Central memory CD8-positive, alpha-beta T cell (primary cell): ENCODE data around the gene AXDND1.
"Not testable (repeated sequence)": the region's sequence is repeated elsewhere in the genome, so short reads cannot be mapped to it uniquely, and the experiment has no call there.

Experiments used
- ATAC-seq: fragments of 150-1000 bp; cut with Tn5 transposase; replicated peaks from 2 replicates; pipeline ENCODE4 v1.10.0; 2022; ENCODE audit warnings: mild to moderate bottlenecking, moderate FRiP score, moderate number of reproducible peaks; ENCODE audit not compliant: poor library complexity, severe bottlenecking; ENCODE audit errors: extremely low read depth
- DNase-seq, 2 donors: peaks; one replicate each; pipeline ENCODE4 v3.0.0; 2021; ENCODE audit warnings: low spot score in 2 of 2
- H3K27ac Mint-ChIP-seq: one replicate; pipeline ENCODE4 v1.8.0; 2022; ENCODE audit warnings: low read depth, mild to moderate bottlenecking, moderate library complexity, mixed read lengths
- H3K27me3 Mint-ChIP-seq: one replicate; pipeline ENCODE4 v1.8.0; 2022; ENCODE audit warnings: mixed read lengths
- H3K36me3 Mint-ChIP-seq: one replicate; pipeline ENCODE4 v1.8.0; 2022; ENCODE audit warnings: mild to moderate bottlenecking, moderate library complexity, mixed read lengths; ENCODE audit not compliant: insufficient read depth
- H3K4me1 Mint-ChIP-seq: one replicate; pipeline ENCODE4 v1.8.0; 2022; ENCODE audit warnings: mixed read lengths
- H3K4me3 Mint-ChIP-seq: one replicate; pipeline ENCODE4 v1.8.0; 2022; ENCODE audit warnings: mild to moderate bottlenecking, moderate library complexity, mixed read lengths
- H3K9me3 Mint-ChIP-seq: one replicate; pipeline ENCODE4 v1.8.0; 2022; ENCODE audit warnings: mixed read lengths

The AXDND1 gene

DNA sequence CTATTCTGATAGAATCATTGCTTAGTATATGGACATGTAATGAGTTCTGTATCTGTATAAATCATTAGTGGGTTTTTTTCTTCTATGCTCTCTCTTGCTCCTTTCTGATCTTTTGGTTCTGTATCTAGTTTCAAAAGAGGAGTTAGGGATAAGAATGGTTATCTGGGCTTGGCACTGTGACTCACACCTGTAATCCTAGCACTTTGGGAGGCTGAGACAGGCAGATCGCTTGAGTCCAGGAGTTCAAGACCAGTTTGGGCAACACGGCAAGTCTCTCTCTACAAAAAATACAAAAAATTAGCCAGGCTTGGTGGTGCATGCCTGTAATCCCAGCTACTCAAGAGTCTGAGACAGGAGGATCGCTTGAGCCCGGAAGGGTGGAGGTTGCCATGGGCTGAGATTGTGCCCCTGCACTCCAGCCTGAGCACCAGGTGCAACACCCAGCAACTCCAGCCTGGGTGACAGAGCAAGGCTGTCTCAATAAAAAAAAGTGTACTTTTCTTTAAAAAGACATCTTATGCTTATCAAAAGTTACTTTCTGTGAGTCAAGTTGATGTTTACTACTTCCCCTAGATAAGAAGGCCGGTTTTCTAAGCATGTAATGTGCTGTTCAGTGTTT, 27.7 kb upstream of the AXDND1 start:
- ATAC-seq (no peak), DNase-seq (no peak)
- Mint-ChIP-seq H3K27ac (no peak overlapping the region), H3K4me3 (no peak overlapping the region), H3K36me3 (peaks cover 42% of the 10 kb centered on the region), H3K27me3 (no peaks in the 10 kb centered on the region), H3K9me3 (no peaks in the 10 kb centered on the region), H3K4me1 (peaks cover 6% of the 10 kb centered on the region)

GRCh38 chr1:179340918-179341317, 24.9 kb upstream of the AXDND1 start:
- H3K36me3 Mint-ChIP-seq: peaks cover 54% of the 10 kb centered on the region
- DNase-seq (no peak), ATAC-seq (no peak)
- H3K27ac Mint-ChIP-seq: no peak overlapping the region
- H3K27me3 Mint-ChIP-seq: no peaks in the 10 kb centered on the region
- H3K4me3 Mint-ChIP-seq: no peak overlapping the region
- H3K4me1 Mint-ChIP-seq: no peaks in the 10 kb centered on the region
- H3K9me3 Mint-ChIP-seq: no peaks in the 10 kb centered on the region

DNA sequence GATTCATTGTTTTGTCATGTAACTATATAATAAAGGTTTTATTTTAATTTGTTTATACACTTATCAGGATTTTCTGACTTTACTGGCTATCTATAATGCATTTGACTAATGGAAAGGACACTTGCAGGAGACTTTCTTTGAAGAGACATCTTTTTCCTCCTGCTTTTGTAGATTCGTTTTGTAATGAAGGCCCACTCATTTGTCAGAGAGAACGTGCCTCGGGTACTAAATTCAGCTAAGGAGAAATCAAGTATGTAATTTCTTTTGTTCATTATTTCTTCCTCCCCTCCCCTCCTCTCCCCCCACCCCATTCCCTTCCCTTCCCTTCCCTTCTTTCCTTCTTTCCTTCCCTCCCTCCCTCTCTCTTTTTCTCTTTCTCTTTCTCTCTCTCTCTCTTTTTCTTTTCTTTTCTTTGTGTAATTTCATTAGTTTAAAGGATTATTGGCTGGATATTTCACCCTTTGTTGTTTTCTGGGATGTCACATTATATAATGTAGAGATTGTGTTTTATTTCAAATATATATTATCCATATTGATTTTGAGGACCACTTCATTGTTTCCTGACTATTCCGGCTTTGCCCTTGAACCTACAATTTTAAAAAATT, 23.7 kb upstream of the AXDND1 start:
- no peak for ATAC-seq
- Mint-ChIP-seq H3K4me3 (no peak overlapping the region), H3K27ac (peak overlapping the region; percentile 84), H3K36me3 (peaks cover 55% of the 10 kb centered on the region), H3K27me3 (no peaks in the 10 kb centered on the region), H3K4me1 (no peaks in the 10 kb centered on the region), H3K9me3 (no peaks in the 10 kb centered on the region)
- DNase-seq: no peak

GRCh38 chr1:179342740-179343404, 22.9 kb upstream of the AXDND1 start:
- H3K27me3 Mint-ChIP-seq: no peaks in the 10 kb centered on the region
- no peak for DNase-seq
- H3K36me3 Mint-ChIP-seq: peaks cover 55% of the 10 kb centered on the region
- H3K27ac Mint-ChIP-seq: peak overlapping the region; percentile 84
- H3K4me3 Mint-ChIP-seq: no peak overlapping the region
- ATAC-seq: no peak
- H3K4me1 Mint-ChIP-seq: no peaks in the 10 kb centered on the region
- no peaks in the 10 kb centered on the region for H3K9me3 Mint-ChIP-seq

GRCh38 chr1:179351281-179351680, 14.5 kb upstream of the AXDND1 start:
- ATAC-seq (no peak), DNase-seq (no peak)
- H3K9me3 Mint-ChIP-seq: no peaks in the 10 kb centered on the region
- H3K27ac Mint-ChIP-seq: peak overlapping the region; percentile 9
- peaks cover 11% of the 10 kb centered on the region for H3K4me1 Mint-ChIP-seq
- H3K36me3 Mint-ChIP-seq: peaks cover 62% of the 10 kb centered on the region
- H3K4me3 Mint-ChIP-seq: no peak overlapping the region
- H3K27me3 Mint-ChIP-seq: no peaks in the 10 kb centered on the region

GRCh38 chr1:179352236-179352635, 13.5 kb upstream of the AXDND1 start:
- Mint-ChIP-seq H3K4me1 (peaks cover 11% of the 10 kb centered on the region), H3K27me3 (no peaks in the 10 kb centered on the region), H3K9me3 (no peaks in the 10 kb centered on the region), H3K4me3 (no peak overlapping the region), H3K27ac (peak overlapping the region; percentile 65), H3K36me3 (peaks cover 62% of the 10 kb centered on the region)
- DNase-seq (no peak), ATAC-seq (no peak)

- H3K27ac Mint-ChIP-seq: no peak overlapping the region
- H3K27me3 Mint-ChIP-seq: no peaks in the 10 kb centered on the region
- H3K36me3 Mint-ChIP-seq: peaks cover 52% of the 10 kb centered on the region
- H3K9me3 Mint-ChIP-seq: no peaks in the 10 kb centered on the region
- H3K4me1 Mint-ChIP-seq: peaks cover 11% of the 10 kb centered on the region
- no peak overlapping the region for H3K4me3 Mint-ChIP-seq
- ATAC-seq: no peak
- DNase-seq: no peak
Measured at GRCh38 chr1:179353546-179353945, 12.2 kb upstream of the AXDND1 start.

- H3K27me3 Mint-ChIP-seq, ATAC-seq: not testable (repeated sequence)
- H3K4me1 Mint-ChIP-seq: peaks cover 11% of the 10 kb centered on the region
Measured at GRCh38 chr1:179361631-179362030, 4.1 kb upstream of the AXDND1 start.

GRCh38 chr1:179366093-179366800, 476 bp downstream of the AXDND1 start:
- H3K4me3 Mint-ChIP-seq: peak overlapping the region; percentile 87
- H3K27ac Mint-ChIP-seq: peak overlapping the region; percentile 100
- no peak for DNase-seq
- H3K36me3 Mint-ChIP-seq: peaks cover 15% of the 10 kb centered on the region
- ATAC-seq: peak; percentile 18
- H3K4me1 Mint-ChIP-seq: peaks cover 11% of the 10 kb centered on the region
- no peaks in the 10 kb centered on the region for H3K27me3 Mint-ChIP-seq
- no peaks in the 10 kb centered on the region for H3K9me3 Mint-ChIP-seq

More at GRCh38 chr1:179361631-179362030, 4.1 kb upstream of the AXDND1 start:
- H3K36me3 Mint-ChIP-seq: peaks cover 14% of the 10 kb centered on the region
- not testable (repeated sequence) for H3K9me3 Mint-ChIP-seq, DNase-seq, H3K4me3 Mint-ChIP-seq, H3K27ac Mint-ChIP-seq

DNA sequence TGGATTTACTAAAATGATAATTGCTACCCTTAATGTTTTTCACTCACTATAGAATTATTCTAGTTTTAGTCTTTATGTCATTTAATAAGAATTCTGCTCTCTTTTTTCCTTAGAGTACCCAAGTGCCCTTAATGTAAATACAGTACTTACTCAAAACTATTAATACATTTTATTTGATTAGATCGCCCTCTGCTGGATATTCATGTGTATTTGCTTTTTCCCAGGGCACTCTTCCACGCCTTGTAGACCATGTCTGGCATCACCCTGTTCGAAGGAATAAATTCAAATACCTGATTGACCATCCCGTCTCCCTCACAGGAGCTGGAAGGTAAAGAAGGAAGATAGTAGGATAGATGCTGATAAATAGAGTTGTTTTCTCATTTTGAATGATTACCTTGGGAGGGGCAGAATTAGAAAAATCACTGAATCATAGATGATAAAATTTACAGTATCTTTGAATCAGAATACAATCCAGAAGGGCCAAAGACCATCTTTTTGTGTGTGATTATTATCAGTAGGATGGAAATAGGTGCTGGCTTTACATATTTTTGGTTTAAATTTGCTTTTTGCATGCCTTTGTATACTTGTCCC, 4.1 kb downstream of the AXDND1 start:
- ATAC-seq (no peak), DNase-seq (peak in 1 of 2 donors; percentile 39)
- H3K27me3 Mint-ChIP-seq: no peaks in the 10 kb centered on the region
- peaks cover 14% of the 10 kb centered on the region for H3K36me3 Mint-ChIP-seq
- H3K27ac Mint-ChIP-seq: no peak overlapping the region
- H3K4me3 Mint-ChIP-seq: no peak overlapping the region
- H3K9me3 Mint-ChIP-seq: no peaks in the 10 kb centered on the region
- peaks cover 11% of the 10 kb centered on the region for H3K4me1 Mint-ChIP-seq

DNA sequence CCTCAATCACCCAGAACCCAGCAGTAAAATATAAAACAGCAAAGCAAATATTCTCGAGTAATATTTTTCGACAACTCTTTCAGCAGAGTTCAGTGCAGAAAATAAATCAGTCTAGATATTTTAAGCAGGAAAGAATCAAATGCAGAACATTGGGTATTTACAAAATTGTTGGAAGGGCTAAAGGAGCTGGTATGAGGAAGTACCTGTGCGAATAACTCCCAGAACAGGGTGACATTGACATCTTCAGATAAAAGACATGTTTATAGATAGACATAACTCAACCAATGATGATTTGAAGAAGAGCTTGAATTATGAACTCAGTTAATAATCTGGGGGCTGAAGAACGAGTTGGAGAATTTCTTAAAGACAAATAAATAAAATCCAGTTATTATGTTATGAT, 6.4 kb downstream of the AXDND1 start:
- no peak for ATAC-seq

DNA sequence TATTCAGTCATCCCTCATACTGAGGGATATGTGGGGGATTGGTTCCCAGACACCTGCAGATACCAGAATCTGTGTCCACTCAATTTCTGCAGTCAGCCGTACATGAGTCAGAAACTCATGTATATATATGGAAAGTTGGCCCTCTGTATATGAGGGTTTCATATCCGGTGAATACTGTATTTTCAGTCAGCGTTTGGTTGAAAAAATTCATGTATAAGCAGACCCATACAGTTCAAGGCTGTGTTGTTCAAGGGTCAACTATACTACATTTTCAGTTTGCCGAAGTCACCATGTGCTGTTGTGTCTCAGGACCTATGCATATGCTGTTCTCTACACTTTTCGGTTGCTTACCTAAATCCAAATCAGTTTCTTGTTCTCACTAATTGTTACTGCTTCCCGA, 10.5 kb downstream of the AXDND1 start:
- Mint-ChIP-seq H3K36me3 (peaks cover 2% of the 10 kb centered on the region), H3K27ac (no peak overlapping the region), H3K9me3 (no peaks in the 10 kb centered on the region), H3K4me3 (no peak overlapping the region), H3K27me3 (no peaks in the 10 kb centered on the region), H3K4me1 (no peaks in the 10 kb centered on the region)
- no peak for DNase-seq
- ATAC-seq: no peak

More for the DNA sequence above, 6.4 kb downstream of the AXDND1 start:
- H3K27ac Mint-ChIP-seq: no peak overlapping the region
- H3K4me1 Mint-ChIP-seq: no peaks in the 10 kb centered on the region
- no peak for DNase-seq
- H3K4me3 Mint-ChIP-seq: no peak overlapping the region
- no peaks in the 10 kb centered on the region for H3K27me3 Mint-ChIP-seq
- peaks cover 4% of the 10 kb centered on the region for H3K36me3 Mint-ChIP-seq
- no peaks in the 10 kb centered on the region for H3K9me3 Mint-ChIP-seq
